ENCODE results near the gene COG5. TPM values are rescaled to one million over a fixed set of nuclear protein-coding genes. Genes with fewer than 3 reads are reported as not detected.

Gene COG5
- total and polyA plus RNA-seq, 9 of the 15 experiments (the other 6 are each of a cell fraction or from before 2014, with no cell fraction given): 15.3 to 75.1 (median 56.4) TPM

- no peak overlapping the region for H2AFZ ChIP-seq (ENCODE audit: low read depth, low read length)
These were observed 296.6 kb downstream of the COG5 start for GRCh38 chr7:107267138-107267537.

GRCh38 chr7:107264723-107265122 is 299.0 kb downstream of the COG5 start:
- no peak for ATAC-seq
- H3K9me1 ChIP-seq (ENCODE audit: control insufficient read depth, insufficient read depth, low read length): no peaks in the 10 kb centered on the region
- intact Hi-C loops (cut with micrococcal nuclease) (loop anchor here (5.0 kb wide), 1 partner anchor 53 kb away; no protein-coding TSS in a partner anchor), in situ Hi-C loops (cut with MboI) (no loop called here)
- POLR2A ChIA-PET: interaction anchor here (0.6 kb wide), 1 partner anchor 972 kb away, joined by 3 read pairs; no protein-coding TSS in a partner anchor
- H3K79me2 ChIP-seq (ENCODE audit: control insufficient read depth, insufficient read depth, low read length): no peaks in the 10 kb centered on the region
- peaks cover 7% of the 10 kb centered on the region; the same call in 1 of the 3 replicates for H3K36me3 ChIP-seq (ENCODE audit: control insufficient read depth, insufficient read depth, low read length)
- DNase-seq (ENCODE audit: extremely low read depth in 1 of 4, low spot score in 3 of 4): no peak
- H3K4me1 ChIP-seq (replicated peaks in 1 of 2; ENCODE audit: control insufficient read depth in 2 of 2, insufficient read depth in 2 of 2, low read length in 2 of 2): no peaks in the 10 kb centered on the region
- no peaks in the 10 kb centered on the region for H3K27me3 ChIP-seq (ENCODE audit: control insufficient read depth in 2 of 2, insufficient read depth in 2 of 2, low read length in 2 of 2)
- no peak overlapping the region for H2AFZ ChIP-seq (ENCODE audit: low read depth, low read length)
- H3K9me3 ChIP-seq (replicated peaks; ENCODE audit: control insufficient read depth, insufficient read depth, low read depth, low read length): no peaks in the 10 kb centered on the region
- no peak for FAIRE-seq
- no peak overlapping the region for H3K4me3 ChIP-seq
- H3K4me2 ChIP-seq (ENCODE audit: insufficient read depth, low read length): no peak overlapping the region
- H3K9ac ChIP-seq (ENCODE audit: insufficient read depth in 1 of 2, low read depth in 2 of 2, low read length in 2 of 2): no peak overlapping the region
- BruUV-seq (replicated peaks): no TSS peak
- TF ChIP-seq C11orf30 (IDR thresholded peaks at IDR 0.05; ENCODE audit: low read depth) (peak; percentile 66), ELF4 (CRISPR knock-in tag; IDR thresholded peaks at IDR 0.05) (no peak), ZNF165 (CRISPR knock-in tag; IDR thresholded peaks at IDR 0.05; ENCODE audit: borderline replicate concordance) (no peak), ZNF316 (IDR thresholded peaks at IDR 0.05) (peak; percentile 83), MAFG (tag; conservative IDR thresholded peaks at IDR 0.05) (peak; percentile 23; the same call in 1 of the 2 replicates)
- no peak overlapping the region for H3K27ac ChIP-seq (ENCODE audit: extremely low read depth, low read depth, low read length)
- CTCF ChIA-PET (ENCODE audit: low intra/inter-chr PET ratio): no interaction called here
- no peaks in the 10 kb centered on the region for H4K20me1 ChIP-seq (replicated peaks; ENCODE audit: control insufficient read depth, insufficient read depth, low read length)

More at GRCh38 chr7:107267138-107267537, 296.6 kb downstream of the COG5 start:
- no peak for DNase-seq (ENCODE audit: extremely low read depth in 1 of 4, low spot score in 3 of 4)
- no peak for FAIRE-seq
- ATAC-seq: no peak
- no peak overlapping the region for H3K9ac ChIP-seq (ENCODE audit: insufficient read depth in 1 of 2, low read depth in 2 of 2, low read length in 2 of 2)
- no peak for TF ChIP-seq FOXA3 (CRISPR knock-in tag; conservative IDR thresholded peaks at IDR 0.05 in 1 of 2, IDR thresholded peaks at IDR 0.05 in 1 of 2)
- TF ChIP-seq USF1 (CRISPR knock-in tag; IDR thresholded peaks at IDR 0.05): no peak
- no peak for TF ChIP-seq MYC (IDR thresholded peaks at IDR 0.05; ENCODE audit: low read depth, low read length)
- no peak for TF ChIP-seq MYC (CRISPR knock-in tag; IDR thresholded peaks at IDR 0.05; ENCODE audit: borderline replicate concordance, low read depth)
- TF ChIP-seq TRIM28 (IDR thresholded peaks at IDR 0.05): no peak
- H3K36me3 ChIP-seq (ENCODE audit: control insufficient read depth, insufficient read depth, low read length): peaks cover 7% of the 10 kb centered on the region; the same call in 1 of the 3 replicates
- H3K4me2 ChIP-seq (ENCODE audit: insufficient read depth, low read length): no peak overlapping the region
- H3K27ac ChIP-seq (ENCODE audit: extremely low read depth, low read depth, low read length): no peak overlapping the region
- no peaks in the 10 kb centered on the region for H3K4me1 ChIP-seq (replicated peaks in 1 of 2; ENCODE audit: control insufficient read depth in 2 of 2, insufficient read depth in 2 of 2, low read length in 2 of 2)
- in situ Hi-C loops (cut with MboI) (no loop called here), intact Hi-C loops (cut with micrococcal nuclease) (loop anchor here (5.0 kb wide), 1 partner anchor 50 kb away; no protein-coding TSS in a partner anchor)
- ChIA-PET POLR2A (interaction anchor here (1.4 kb wide), 1 partner anchor 9 kb away, joined by 6 read pairs; no protein-coding TSS in a partner anchor), CTCF (ENCODE audit: low intra/inter-chr PET ratio) (interaction anchor here (0.6 kb wide), 1 partner anchor 24 kb away, joined by 3 read pairs; no protein-coding TSS in a partner anchor)
- no peak overlapping the region for H3K4me3 ChIP-seq
- no peaks in the 10 kb centered on the region for H3K9me1 ChIP-seq (ENCODE audit: control insufficient read depth, insufficient read depth, low read length)
- no peaks in the 10 kb centered on the region for H3K27me3 ChIP-seq (ENCODE audit: control insufficient read depth in 2 of 2, insufficient read depth in 2 of 2, low read length in 2 of 2)
- no TSS peak for BruUV-seq (replicated peaks)
- no peaks in the 10 kb centered on the region for H4K20me1 ChIP-seq (replicated peaks; ENCODE audit: control insufficient read depth, insufficient read depth, low read length)
- WGBS (ENCODE audit: insufficient coverage, low coverage, missing lambda C conversion rate): 96% methylated on average over 1 of the region's 1 CpG
- no peaks in the 10 kb centered on the region for H3K79me2 ChIP-seq (ENCODE audit: control insufficient read depth, insufficient read depth, low read length)
- H3K9me3 ChIP-seq (replicated peaks; ENCODE audit: control insufficient read depth, insufficient read depth, low read depth, low read length): no peaks in the 10 kb centered on the region
